Vagina (tissue), 2 donors: ENCODE data around the gene PADI3.

ENCODE experiments used
- CTCF ChIP-seq, 3 experiments: fragments of 450-650 bp in 2 of 3; fragments of 200-600 bp in 1 of 3; sonication (generic) in 1 of 3; IDR thresholded peaks; one replicate each; pipeline ENCODE4 v1.5.1; 2017 to 2019; ENCODE audit warnings: antibody characterized with exemption in 3 of 3, mild to moderate bottlenecking in 2 of 3, moderate library complexity in 2 of 3
- POLR2A ChIP-seq, 2 donors: fragments of 450-650 bp; IDR thresholded peaks; one replicate each; pipeline ENCODE4 v1.6.1; 2017; ENCODE audit warnings: antibody characterized with exemption in 2 of 2, mild to moderate bottlenecking in 2 of 2, moderate library complexity in 2 of 2
- POLR2AphosphoS5 ChIP-seq, 2 donors: sonication (generic); formaldehyde crosslinking; IDR thresholded peaks; one replicate each; pipeline ENCODE4 v1.9.0; 2017; ENCODE audit warnings: antibody characterized with exemption in 2 of 2, mild to moderate bottlenecking in 2 of 2, low read depth in 1 of 2; ENCODE audit not compliant: insufficient read depth in 1 of 2

GRCh38 chr1:17265950-17266349, 17.1 kb downstream of the PADI3 start:
- TF ChIP-seq CTCF (IDR thresholded peaks at IDR 0.05) (no peak), POLR2AphosphoS5 (IDR thresholded peaks at IDR 0.05; ENCODE audit: insufficient read depth in 1 of 2, low read depth in 1 of 2) (no peak), POLR2A (IDR thresholded peaks at IDR 0.05) (no peak)
